GM06990 (cell line): ENCODE results near the gene MYO18A.
"Not testable (repeated sequence)": the region's sequence is repeated elsewhere in the genome, so short reads cannot be mapped to it uniquely, and the experiment has no call there.

Source experiments
- DNase-seq: peaks from one replicate; pipeline ENCODE4 v3.0.0-alpha.2; 2011; ENCODE audit not compliant: insufficient read length; ENCODE audit errors: extremely low read depth
- H3K27me3 ChIP-seq: replicated peaks from 2 replicates; pipeline ENCODE4 v1.6.0; 2011; ENCODE audit warnings: low read length; ENCODE audit not compliant: control insufficient read depth, insufficient read depth
- H3K36me3 ChIP-seq: 2 replicates; pipeline ENCODE4 v1.5.1; 2011; ENCODE audit warnings: low read length; ENCODE audit not compliant: control insufficient read depth, insufficient read depth
- H3K4me3 ChIP-seq: replicated peaks from 2 replicates; pipeline ENCODE4 v1.5.1; 2011; ENCODE audit warnings: low read depth, mild to moderate bottlenecking, control low read depth, low read length
- TF ChIP-seq, protein P1 (sequence below): IDR thresholded peaks from 2 replicates; pipeline ENCODE4 v1.5.1; 2011; ENCODE audit warnings: low read length, control low read depth, mild to moderate bottlenecking, inconsistent platforms; ENCODE audit not compliant: insufficient read depth, poor library complexity, severe bottlenecking

Gene MYO18A

DNA sequence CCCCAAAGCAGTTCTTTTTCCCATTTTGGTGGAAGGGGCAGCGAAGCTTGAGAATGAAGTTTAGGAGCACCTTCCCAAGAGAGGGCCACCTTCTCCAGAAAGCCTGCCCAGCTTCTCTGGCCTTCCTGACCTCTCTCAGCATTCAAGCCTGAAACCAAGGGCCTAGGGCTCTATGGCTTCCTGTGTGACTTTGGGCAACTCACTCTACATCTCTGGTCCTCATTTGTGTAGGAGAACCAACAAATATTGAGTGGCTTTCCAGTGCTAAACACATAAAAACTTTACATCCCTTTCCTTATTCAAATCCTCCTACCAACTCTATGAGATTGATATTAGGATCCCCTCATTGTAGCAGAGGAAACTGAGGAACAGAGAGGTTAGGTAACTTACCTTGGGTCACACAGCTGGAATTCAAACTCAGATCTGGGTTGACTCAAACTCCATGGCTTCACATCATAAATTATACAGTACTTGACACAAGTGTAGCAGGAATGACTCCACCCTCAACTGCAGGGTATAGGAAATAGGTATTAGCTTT is 32.0 kb upstream of the MYO18A start:
- TF ChIP-seq, protein P1, sequence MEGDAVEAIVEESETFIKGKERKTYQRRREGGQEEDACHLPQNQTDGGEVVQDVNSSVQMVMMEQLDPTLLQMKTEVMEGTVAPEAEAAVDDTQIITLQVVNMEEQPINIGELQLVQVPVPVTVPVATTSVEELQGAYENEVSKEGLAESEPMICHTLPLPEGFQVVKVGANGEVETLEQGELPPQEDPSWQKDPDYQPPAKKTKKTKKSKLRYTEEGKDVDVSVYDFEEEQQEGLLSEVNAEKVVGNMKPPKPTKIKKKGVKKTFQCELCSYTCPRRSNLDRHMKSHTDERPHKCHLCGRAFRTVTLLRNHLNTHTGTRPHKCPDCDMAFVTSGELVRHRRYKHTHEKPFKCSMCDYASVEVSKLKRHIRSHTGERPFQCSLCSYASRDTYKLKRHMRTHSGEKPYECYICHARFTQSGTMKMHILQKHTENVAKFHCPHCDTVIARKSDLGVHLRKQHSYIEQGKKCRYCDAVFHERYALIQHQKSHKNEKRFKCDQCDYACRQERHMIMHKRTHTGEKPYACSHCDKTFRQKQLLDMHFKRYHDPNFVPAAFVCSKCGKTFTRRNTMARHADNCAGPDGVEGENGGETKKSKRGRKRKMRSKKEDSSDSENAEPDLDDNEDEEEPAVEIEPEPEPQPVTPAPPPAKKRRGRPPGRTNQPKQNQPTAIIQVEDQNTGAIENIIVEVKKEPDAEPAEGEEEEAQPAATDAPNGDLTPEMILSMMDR: no peak
- Histone ChIP-seq H3K36me3 (no peaks in the 10 kb centered on the region), H3K4me3 (no peak overlapping the region), H3K27me3 (no peaks in the 10 kb centered on the region)
- DNase-seq: no peak

DNA sequence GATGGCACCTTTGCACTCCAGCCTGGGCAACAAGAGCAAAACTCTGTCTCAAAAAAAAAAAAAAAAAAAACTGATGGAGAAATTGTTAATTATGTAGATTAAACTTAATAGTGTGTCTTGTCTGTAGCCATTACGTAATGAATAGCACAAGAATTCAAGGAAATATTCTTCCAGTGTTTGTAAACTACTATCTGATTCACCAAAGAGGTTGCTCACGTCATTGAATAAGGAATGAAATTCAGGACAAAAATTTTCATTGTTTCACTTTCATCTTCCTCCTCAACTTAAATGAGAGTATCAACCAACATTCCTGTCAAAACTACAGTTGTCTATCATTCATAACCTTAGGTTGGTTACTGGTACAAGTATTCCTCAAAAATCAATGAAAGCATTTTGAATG is 30.7 kb upstream of the MYO18A start:
- H3K36me3 ChIP-seq: no peaks in the 10 kb centered on the region
- no peak for DNase-seq
- TF ChIP-seq, protein P1: no peak
- H3K4me3 ChIP-seq: no peak overlapping the region
- H3K27me3 ChIP-seq: no peaks in the 10 kb centered on the region

DNA sequence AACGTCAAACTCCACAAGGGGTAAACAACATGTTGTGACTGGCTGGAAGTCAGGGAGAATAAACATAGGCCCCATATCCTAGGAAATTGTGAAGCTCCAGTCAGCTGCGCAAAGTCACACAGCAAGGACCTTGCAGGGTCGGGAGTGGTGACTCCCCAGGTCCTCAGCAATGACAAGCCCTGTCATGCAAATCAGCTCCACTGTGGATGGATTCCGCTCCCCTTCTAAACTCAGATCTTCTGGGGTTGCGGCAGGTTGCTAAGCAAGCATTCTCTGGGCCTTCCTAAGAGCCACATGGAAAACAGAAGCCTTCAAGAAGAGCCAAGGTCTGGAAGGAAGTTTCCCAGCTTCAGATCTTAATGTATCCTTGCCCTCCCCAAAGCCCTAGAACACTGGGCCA is 28.9 kb upstream of the MYO18A start:
- Histone ChIP-seq H3K4me3 (no peak overlapping the region), H3K27me3 (no peaks in the 10 kb centered on the region), H3K36me3 (no peaks in the 10 kb centered on the region)
- no peak for DNase-seq
- TF ChIP-seq, protein P1: no peak

DNA sequence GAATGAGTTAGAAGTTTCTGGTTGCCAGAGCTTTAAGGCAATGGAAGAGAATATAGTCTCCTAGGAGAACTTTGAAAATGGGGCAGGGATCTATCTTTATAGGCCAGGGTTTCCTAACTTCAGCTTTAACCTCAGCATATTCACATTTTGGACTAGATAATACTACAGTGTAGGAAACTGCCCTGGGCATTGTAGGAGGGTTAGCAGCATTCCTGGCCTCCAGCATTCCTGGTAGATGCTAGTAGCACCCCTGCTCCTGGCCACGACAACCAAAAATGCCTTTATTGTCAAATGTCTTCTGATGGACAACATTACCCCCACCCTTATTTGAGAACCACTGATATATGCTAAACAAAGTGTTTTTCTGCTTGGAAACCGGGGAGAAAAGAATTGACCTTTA is 27.8 kb upstream of the MYO18A start:
- TF ChIP-seq, protein P1: no peak
- no peaks in the 10 kb centered on the region for H3K27me3 ChIP-seq
- no peak for DNase-seq
- H3K36me3 ChIP-seq: no peaks in the 10 kb centered on the region
- H3K4me3 ChIP-seq: no peak overlapping the region

DNA sequence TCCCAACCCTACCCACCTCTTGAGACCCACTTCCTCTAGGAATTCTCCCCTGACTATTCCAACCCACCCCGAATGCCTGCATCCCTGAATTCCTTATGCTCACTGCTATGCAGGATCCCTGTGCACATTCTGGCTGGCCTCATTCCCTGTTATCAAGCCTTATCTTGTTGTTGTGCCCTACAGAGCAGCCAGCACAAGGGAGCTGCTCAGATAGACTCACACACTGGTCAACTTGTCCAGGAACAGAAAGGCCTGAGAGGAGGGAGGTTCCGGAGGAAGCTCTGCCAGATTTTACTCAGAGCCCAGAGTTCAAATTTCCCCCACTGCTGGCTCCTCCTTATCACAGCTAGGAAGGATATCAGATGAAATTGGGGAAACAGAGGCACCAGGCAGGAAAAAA is 24.8 kb upstream of the MYO18A start:
- H3K36me3 ChIP-seq: no peaks in the 10 kb centered on the region
- H3K4me3 ChIP-seq: no peak overlapping the region
- no peaks in the 10 kb centered on the region for H3K27me3 ChIP-seq
- TF ChIP-seq, protein P1: no peak
- DNase-seq: no peak

DNA sequence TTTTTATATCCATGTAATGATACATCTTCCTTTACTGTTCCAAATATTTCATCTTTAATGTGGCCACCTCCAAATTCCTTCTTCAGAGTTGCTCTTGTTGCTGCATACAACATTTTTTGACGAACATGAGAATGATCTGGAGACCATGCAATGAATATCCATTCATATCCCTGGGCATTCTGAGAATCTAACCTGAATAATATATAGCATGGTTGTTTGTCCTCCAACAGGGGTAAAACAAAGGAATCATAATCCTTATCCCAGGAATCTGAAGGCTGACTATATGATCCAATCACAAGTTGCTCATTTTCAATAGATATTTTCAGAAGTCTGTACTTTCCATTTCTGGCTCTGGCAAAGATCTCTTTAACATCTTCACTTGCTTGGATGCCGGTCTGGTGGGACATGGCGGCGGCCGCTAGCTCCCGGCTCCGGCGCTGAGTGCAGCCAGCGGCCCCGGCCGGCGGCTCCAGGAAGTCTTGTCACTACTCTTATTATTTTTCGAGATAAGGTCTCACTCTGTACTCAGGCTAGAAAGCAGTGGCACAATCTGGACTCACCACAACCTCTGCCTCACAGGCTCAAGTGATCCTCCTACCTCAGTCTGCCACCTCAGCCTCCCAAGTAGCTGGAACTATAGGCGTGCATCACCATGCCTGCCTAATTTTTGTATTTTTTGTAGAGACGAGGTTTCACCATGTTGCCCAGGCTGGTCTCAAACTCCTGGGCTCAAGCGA is 24.0 kb upstream of the MYO18A start:
- not testable (repeated sequence) for H3K4me3 ChIP-seq, H3K27me3 ChIP-seq, DNase-seq, H3K36me3 ChIP-seq
